Measurements from ENCODE around the gene PEX12.
"Not testable (repeated sequence)": the region's sequence is repeated elsewhere in the genome, so short reads cannot be mapped to it uniquely, and the experiment has no call there.

Gene PEX12

GRCh38 chr17:35578197-35578928 lies at the start of gene PEX12:
Gene PEX12, minus strand, starts transcription at chr17:35578571. Its CDS starts 550 bp downstream, at chr17:35578021.
- DNase-seq, result peak; percentile 87

GRCh38 chr17:35627417-35627816 lies 49.0 kb upstream of the PEX12 start:
- no peak for DNase-seq

- no peak for DNase-seq
These were observed 43.4 kb upstream of the PEX12 start for GRCh38 chr17:35621768-35622167.

GRCh38 chr17:35618628-35619027 lies 40.3 kb upstream of the PEX12 start:
- no peak for DNase-seq

- DNase-seq, result no peak
These were observed 39.1 kb upstream of the PEX12 start for GRCh38 chr17:35617505-35617904.

GRCh38 chr17:35616536-35616935 lies 38.2 kb upstream of the PEX12 start:
- no peak for DNase-seq

GRCh38 chr17:35614810-35615209 lies 36.4 kb upstream of the PEX12 start:
- DNase-seq, result no peak

- no peak for DNase-seq
These were observed 34.7 kb upstream of the PEX12 start for GRCh38 chr17:35612924-35613521.

- not testable (repeated sequence) for DNase-seq
These were observed 32.4 kb upstream of the PEX12 start for GRCh38 chr17:35610746-35611145.

- no peak for DNase-seq
These were observed 31.5 kb upstream of the PEX12 start for GRCh38 chr17:35609831-35610230.

GRCh38 chr17:35607239-35607847 lies 29.0 kb upstream of the PEX12 start:
- DNase-seq, result no peak

GRCh38 chr17:35605678-35606077 lies 27.3 kb upstream of the PEX12 start:
- no peak for DNase-seq

- DNase-seq, result no peak
These were observed 25.3 kb upstream of the PEX12 start for GRCh38 chr17:35603674-35604073.

GRCh38 chr17:35597604-35598003 lies 19.2 kb upstream of the PEX12 start:
- no peak for DNase-seq

GRCh38 chr17:35596530-35597233 lies 18.3 kb upstream of the PEX12 start:
- no peak for DNase-seq

- no peak for DNase-seq
These were observed 17.7 kb upstream of the PEX12 start for GRCh38 chr17:35596072-35596471.

GRCh38 chr17:35588196-35588920 lies 10.0 kb upstream of the PEX12 start:
- DNase-seq, result no peak

GRCh38 chr17:35587074-35587961 lies 8.9 kb upstream of the PEX12 start, which contains the start of gene AP2B1:
Gene AP2B1, plus strand, starts transcription at chr17:35587322. Its CDS starts 6,709 bp downstream, at chr17:35594031.
- peak; percentile 92 for DNase-seq

GRCh38 chr17:35586569-35587073 lies 8.2 kb upstream of the PEX12 start:
- no peak for DNase-seq

GRCh38 chr17:35584061-35584460 lies 5.7 kb upstream of the PEX12 start:
- DNase-seq, result no peak

GRCh38 chr17:35578929-35579432 lies 610 bp upstream of the PEX12 start:
- DNase-seq, result no peak
